Pancreas (tissue), 10 donors: Measurements from ENCODE around the gene TNFRSF13B. TPM values are rescaled to one million over a fixed set of nuclear protein-coding genes. Genes with fewer than 3 reads are reported as not detected.

Experiments
- ATAC-seq, 4 donors: fragments of 200-7000 bp; cut with Tn5 transposase; one replicate each; pipeline versions ENCODE4 v1.8.0 to v1.9.1; 2020; ENCODE audit warnings: mild to moderate bottlenecking in 4 of 4, moderate library complexity in 4 of 4
- DNase-seq, 6 donors: peaks; one replicate each; pipeline ENCODE4 v3.0.0-alpha.2; 2020
- FAIRE-seq: peaks from 2 replicates; lab custom pipeline; 2012; peaks lifted over from hg19 to GRCh38; lab: Jason Lieb, UNC
- H3K27ac ChIP-seq, 4 donors: fragments of 200-600 bp; sonication (generic); 1 replicate in 3 of 4; 2 replicates in 1 of 4; pipeline versions ENCODE4 v1.5.0 to v1.8.0; 2020
- H3K27me3 ChIP-seq, 4 donors: fragments of 200-600 bp; one replicate each; pipeline ENCODE4 v1.8.0; 2021
- H3K36me3 ChIP-seq, 3 donors: fragments of 200-600 bp; sonication (generic) in 1 of 3; one replicate each; pipeline versions ENCODE4 v1.5.0 to v1.8.0; 2020 to 2021
- H3K4me1 ChIP-seq, 3 donors: fragments of 200-600 bp; one replicate each; pipeline ENCODE4 v1.8.0; 2021
- H3K4me3 ChIP-seq, 4 donors: fragments of 200-600 bp; sonication (generic) in 2 of 4; one replicate each; pipeline versions ENCODE4 v1.5.0 to v1.8.0; 2020 to 2021
- H3K9me3 ChIP-seq, 4 donors: fragments of 200-600 bp; one replicate each; pipeline ENCODE4 v1.8.0; 2021
- CTCF ChIP-seq, 4 donors: fragments of 200-600 bp; sonication (generic) in 3 of 4; IDR thresholded peaks; one replicate each; pipeline versions ENCODE4 v1.5.0 to v1.8.0; 2021; ENCODE audit warnings: antibody characterized with exemption in 4 of 4
- WGBS, 2 donors: extraction: QIAGEN DNeasy Blood & Tissue Kit; methylation state at CpG; one replicate each; pipeline ENCODE4 v1.1.7; 2013; 5-methylcytosine and 5-hydroxymethylcytosine counted together
- intact Hi-C, 3 donors: fragments of 100-400 bp; cut with DNase I; formaldehyde crosslinking; loops; one replicate each; pipeline versions ENCODE4 v1.11.1 to v1.14.2; 2022
- polyA plus RNA-seq, 2 donors: library from polyadenylated mRNA; stranded (reverse); fragments of 200-250 nt; gene quantifications; one replicate each; pipeline ENCODE4 v1.2.3, GENCODE V29; 2013
- total RNA-seq, 6 donors: library from RNA; stranded (reverse); fragmentation: NEBNext Ultra II Directional in 4 of 6; extraction: Animal tissue kit (Norgen Biotek cat#: 25700) in 4 of 6; gene quantifications; one replicate each; pipeline versions ENCODE4 v1.2.1 to v1.2.4, GENCODE V29; 2021 to 2023
- donor health status: healthy with polysubstance abuse.
- donor health status: DM: no; HTN: no; CAD: no; lungs with moderate emphysema.
- donor health status: DM: no; HTN: no; CAD: no.
- donor health status: control.
- donor health status: control.
- donor health status: Bipolar disorder and iron deficiency.
- donor health status: DM: yes; HTN: yes; CAD: no.
- donor health status: DM: no; HTN: no; CAD: no.
- donor health status: DM: no; HTN: no; CAD: no.
- donor health status: DM: yes; HTN: yes; CAD: no.

Gene TNFRSF13B
- total and polyA plus RNA-seq, 8 donors: 0.16 TPM; not detected in 7

- WGBS, 2 donors: 90 to 93% methylated on average over 6 of the region's 6 CpGs
- Histone ChIP-seq H3K27ac (no peak overlapping the region), H3K4me3 (no peak overlapping the region), H3K27me3 (no peaks in the 10 kb centered on the region), H3K36me3 (no peaks in the 10 kb centered on the region), H3K4me1 (peaks cover 0 to 5% (median 0%) of the 10 kb centered on the region in 3 donors), H3K9me3 (no peaks in the 10 kb centered on the region)
- DNase-seq (peak in 2 of 6 donors; percentile 1 to 10), FAIRE-seq (no peak), ATAC-seq (no peak)
- intact Hi-C loops: no loop called here
- no peak for TF ChIP-seq CTCF (IDR thresholded peaks at IDR 0.05)
These were observed 23.1 kb downstream of the TNFRSF13B start for GRCh38 chr17:16948587-16949376.

GRCh38 chr17:16947470-16947869, 24.4 kb downstream of the TNFRSF13B start:
- Histone ChIP-seq H3K4me1 (peaks cover 0 to 5% (median 0%) of the 10 kb centered on the region in 3 donors), H3K4me3 (no peak overlapping the region), H3K27ac (no peak overlapping the region), H3K36me3 (no peaks in the 10 kb centered on the region), H3K9me3 (no peaks in the 10 kb centered on the region), H3K27me3 (no peaks in the 10 kb centered on the region)
- intact Hi-C loops: no loop called here
- 84 to 85% methylated on average over 3 of the region's 3 CpGs for WGBS, 2 donors
- ATAC-seq (no peak), DNase-seq (no peak), FAIRE-seq (no peak)
- no peak for TF ChIP-seq CTCF (IDR thresholded peaks at IDR 0.05)

- Histone ChIP-seq H3K36me3 (no peaks in the 10 kb centered on the region), H3K4me3 (no peak overlapping the region), H3K27ac (no peak overlapping the region), H3K9me3 (no peaks in the 10 kb centered on the region), H3K27me3 (no peaks in the 10 kb centered on the region), H3K4me1 (peaks cover 0 to 5% (median 0%) of the 10 kb centered on the region in 3 donors)
- TF ChIP-seq CTCF (IDR thresholded peaks at IDR 0.05): no peak
- ATAC-seq (peak; percentile 69 to 93 (median 82)), DNase-seq (peak in 5 of 6 donors; percentile 31 to 66 (median 40)), FAIRE-seq (no peak)
- intact Hi-C loops: no loop called here
- 25 to 32% methylated on average over 10 of the region's 10 CpGs for WGBS, 2 donors
These were observed 26.2 kb downstream of the TNFRSF13B start for GRCh38 chr17:16945663-16946218.

- FAIRE-seq: no peak
These were observed 26.8 kb downstream of the TNFRSF13B start for GRCh38 chr17:16945136-16945482.

More at GRCh38 chr17:16945136-16945482, 26.8 kb downstream of the TNFRSF13B start:
- Histone ChIP-seq H3K27me3 (no peaks in the 10 kb centered on the region), H3K4me3 (no peak overlapping the region), H3K4me1 (peaks cover 0 to 5% (median 0%) of the 10 kb centered on the region in 3 donors), H3K36me3 (no peaks in the 10 kb centered on the region), H3K27ac (no peak overlapping the region), H3K9me3 (no peaks in the 10 kb centered on the region)
- 86 to 92% methylated on average over 6 of the region's 6 CpGs for WGBS, 2 donors
- TF ChIP-seq CTCF (IDR thresholded peaks at IDR 0.05): no peak
- DNase-seq (no peak), ATAC-seq (no peak)
- intact Hi-C loops: no loop called here
